K562 (cell line): ENCODE data around the gene SERPINE2. TPM values are rescaled to one million over a fixed set of nuclear protein-coding genes. Genes with fewer than 3 reads are reported as not detected.

Source experiments
- KLF10 ChIP-seq: fragments of 250-450 bp; sonication (Bioruptor Pico); IDR thresholded peaks from 2 replicates; pipeline ENCODE4 v1.6.1; 2021; ENCODE audit warnings: matching md5 sums
- MAZ ChIP-seq, 2 experiments: fragments of 450-650 bp in 1 of 2; sonication (generic) in 1 of 2; formaldehyde crosslinking; IDR thresholded peaks in 1 of 2; conservative IDR thresholded peaks in 1 of 2; 2 replicates each; pipeline versions ENCODE4 v1.4.0 to v1.5.0; 2020; ENCODE audit warnings: mild to moderate bottlenecking in 1 of 2, missing genetic modification reagents in 1 of 2
- PPARD ChIP-seq: fragments of 250-450 bp; sonication (Bioruptor Pico); IDR thresholded peaks from 2 replicates; pipeline ENCODE4 v1.8.0; 2022; ENCODE audit warnings: inconsistent platforms, mild to moderate bottlenecking, moderate library complexity
- RBM17 ChIP-seq: fragments of 200-400 bp; formaldehyde crosslinking; IDR thresholded peaks from 2 replicates; pipeline ENCODE4 v1.6.1; 2017; ENCODE audit warnings: low read depth, mild to moderate bottlenecking, low read length, borderline replicate concordance
- YY1 ChIP-seq, 3 experiments: IDR thresholded peaks; 2 replicates each; pipeline ENCODE4 v1.6.1; 2011; ENCODE audit warnings: low read length in 2 of 3, mild to moderate bottlenecking in 2 of 3, moderate library complexity in 2 of 3, borderline replicate concordance in 1 of 3, control low read depth in 1 of 3, low read depth in 1 of 3; ENCODE audit not compliant: insufficient read depth in 3 of 3, insufficient replicate concordance in 2 of 3, control insufficient read depth in 1 of 3, insufficient read length in 1 of 3; ENCODE audit errors: extremely low read depth in 1 of 3
- ZBTB26 ChIP-seq: fragments of 450-650 bp; formaldehyde crosslinking; IDR thresholded peaks from 2 replicates; pipeline ENCODE4 v1.4.0; 2022; ENCODE audit warnings: missing genetic modification characterization
- ZNF253 ChIP-seq: fragments of 250-450 bp; sonication (Bioruptor Pico); conservative IDR thresholded peaks from 2 replicates; pipeline ENCODE4 v1.6.1; 2021; ENCODE audit warnings: mild to moderate bottlenecking
- ZNF395 ChIP-seq: fragments of 200-800 bp; sonication (Bioruptor generic); IDR thresholded peaks from 2 replicates; pipeline ENCODE4 v1.6.1; 2017; ENCODE audit warnings: missing genetic modification characterization, missing compliant biosample characterization
- polyA plus RNA-seq, 8 experiments: library from polyadenylated mRNA; depleted of rRNA in 4 of 8; stranded (reverse) in 5 of 8; unstranded in 3 of 8; fragments of >200 nt; fragmentation: Nextera tagmentation in 2 of 8; fragmentation: Illumina TruSeq in 1 of 8; extraction: Ambion mirVana in 2 of 8; extraction: Trizol in 1 of 8; gene quantifications; 2 replicates each; pipeline versions ENCODE4 v1.2.1 to v1.2.3, GENCODE V29; 2011 to 2014; ENCODE audit warnings: inconsistent platforms in 1 of 8, missing spikeins in 1 of 8
- total RNA-seq, 7 experiments: library from RNA; depleted of rRNA in 6 of 7; stranded (reverse); fragments of >200 nt in 6 of 7; fragmentation: Illumina TruSeq in 2 of 7; extraction: Trizol in 2 of 7; gene quantifications; 2 replicates each; pipeline versions ENCODE4 v1.2.1 to v1.2.3, GENCODE V29; 2011 to 2021; ENCODE audit warnings: low replicate concordance in 1 of 7

Gene SERPINE2
- total and polyA plus RNA-seq, 9 of the 15 experiments (the other 6 are each of a cell fraction or from before 2014, with no cell fraction given) = 0.03 to 0.16 (median 0.13) TPM; not detected in 6

GRCh38 chr2:224077773-224078507, 38.9 kb upstream of the SERPINE2 start (continued):
- TF ChIP-seq ZBTB26 (CRISPR knock-in tag) (no peak), ZNF395 (CRISPR knock-in tag) (no peak), RBM17 (no peak), YY1 (IDR thresholded peaks at IDR 0.05; ENCODE audit: borderline replicate concordance in 1 of 3, control insufficient read depth in 1 of 3, extremely low read depth in 1 of 3, insufficient read depth in 3 of 3, insufficient read length in 1 of 3, insufficient replicate concordance in 2 of 3, low read depth in 1 of 3, low read length in 2 of 3) (no peak), MAZ (CRISPR knock-in tag; conservative IDR thresholded peaks at IDR 0.05 in 1 of 2, IDR thresholded peaks at IDR 0.05 in 1 of 2) (no peak), PPARD (CRISPR knock-in tag) (no peak), ZNF253 (no peak), KLF10 (CRISPR knock-in tag) (no peak)
